ENCODE data around the gene LRMDA.

LRMDA gene

DNA sequence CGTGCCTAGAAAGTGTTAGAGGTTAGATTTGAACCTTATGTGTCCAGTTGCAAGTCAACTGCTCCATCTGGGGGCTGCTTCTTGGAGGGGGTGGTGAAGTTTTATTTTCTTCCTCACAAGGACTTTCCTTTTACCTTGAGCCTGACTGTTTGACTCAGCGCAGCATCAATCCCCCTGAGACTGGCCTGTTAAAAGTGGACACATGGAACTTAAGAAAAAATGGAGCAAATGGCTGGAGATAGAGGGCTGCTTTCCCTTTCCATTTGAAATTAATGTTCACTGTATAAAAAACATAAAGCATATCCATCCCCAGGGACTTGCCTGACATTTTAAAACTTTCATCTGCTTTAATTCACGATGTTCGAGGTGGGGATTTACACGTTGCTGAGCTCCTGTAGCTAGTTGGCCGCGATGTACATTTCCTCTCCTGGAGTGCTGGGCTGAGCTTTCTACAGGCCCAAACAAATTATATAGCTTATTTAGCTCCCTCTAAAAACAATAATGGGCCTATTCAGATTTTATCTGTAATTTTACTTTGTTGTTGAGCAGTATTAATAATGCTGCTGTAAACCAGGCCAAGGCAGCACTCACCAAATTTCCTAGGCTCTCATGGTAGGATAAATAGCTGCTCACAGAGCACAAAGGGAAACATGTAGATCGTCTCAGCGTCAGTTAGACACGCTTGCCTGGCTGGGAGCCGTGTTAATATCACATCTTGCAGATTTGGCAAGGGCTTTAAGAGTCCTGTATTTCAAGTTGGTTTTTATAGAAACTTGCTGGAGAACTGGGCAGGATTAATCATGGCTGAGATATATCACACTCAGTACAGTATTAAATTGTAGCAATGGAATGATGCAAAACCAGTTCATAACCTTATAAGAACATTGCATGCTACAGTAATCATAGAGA lies 251.5 kb downstream of the LRMDA start:
- DNase-seq, result no peak

DNA sequence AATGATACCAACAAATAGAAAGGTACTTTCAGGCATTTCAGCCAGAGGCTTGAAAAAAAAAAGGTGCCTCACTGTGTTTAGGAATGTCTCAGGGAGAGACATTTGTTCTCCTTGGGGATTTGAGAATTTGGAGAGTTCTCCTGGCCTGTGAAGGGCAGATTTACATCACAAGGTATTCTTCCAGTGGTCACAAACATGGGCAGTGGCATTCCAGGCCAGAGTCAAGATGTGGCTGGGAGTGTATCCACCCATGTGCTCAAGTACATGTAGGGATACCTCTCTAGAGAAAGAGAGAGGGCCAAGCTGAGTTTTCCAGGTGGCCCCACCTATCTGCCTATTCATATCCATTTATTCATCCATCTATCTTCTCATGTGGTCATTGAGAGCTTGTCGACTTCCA lies 253.8 kb downstream of the LRMDA start:
- no peak for DNase-seq

DNA sequence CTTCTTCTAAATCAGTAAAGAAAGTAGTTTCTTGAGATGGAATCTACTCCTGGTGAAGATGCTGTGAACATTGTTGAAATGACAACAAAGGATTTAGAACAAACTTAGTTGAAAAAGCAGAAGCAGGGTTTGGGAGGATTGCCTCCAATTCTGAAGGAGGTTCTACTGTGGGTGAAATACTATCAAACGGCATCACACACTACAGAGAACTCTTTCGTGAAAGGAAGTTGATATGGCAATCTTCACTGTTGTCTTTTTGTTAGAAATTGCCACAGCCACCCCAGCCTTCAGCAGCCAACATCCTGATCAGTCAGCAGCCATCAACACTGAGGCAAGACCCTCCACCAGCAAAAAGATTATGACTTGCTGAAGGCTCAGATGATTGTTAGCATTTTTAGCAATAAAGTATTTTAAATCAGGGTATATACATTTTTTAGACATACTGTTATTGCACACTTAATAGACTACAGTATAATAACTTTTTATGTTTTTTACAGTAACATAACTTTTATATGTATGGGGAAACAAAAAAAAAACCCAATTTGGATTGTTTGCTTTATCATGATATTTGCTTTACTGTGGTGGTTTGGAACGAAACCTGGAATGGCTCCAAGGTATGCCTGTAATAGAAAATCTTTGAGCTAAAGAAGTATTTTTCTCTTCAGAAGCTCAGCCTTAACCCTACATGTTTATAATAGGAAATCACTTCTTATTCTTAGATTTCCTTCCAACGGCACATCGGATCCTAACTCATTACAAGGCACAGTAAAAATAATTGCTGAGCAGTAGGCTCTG lies 257.3 kb downstream of the LRMDA start:
- no peak for DNase-seq

DNA sequence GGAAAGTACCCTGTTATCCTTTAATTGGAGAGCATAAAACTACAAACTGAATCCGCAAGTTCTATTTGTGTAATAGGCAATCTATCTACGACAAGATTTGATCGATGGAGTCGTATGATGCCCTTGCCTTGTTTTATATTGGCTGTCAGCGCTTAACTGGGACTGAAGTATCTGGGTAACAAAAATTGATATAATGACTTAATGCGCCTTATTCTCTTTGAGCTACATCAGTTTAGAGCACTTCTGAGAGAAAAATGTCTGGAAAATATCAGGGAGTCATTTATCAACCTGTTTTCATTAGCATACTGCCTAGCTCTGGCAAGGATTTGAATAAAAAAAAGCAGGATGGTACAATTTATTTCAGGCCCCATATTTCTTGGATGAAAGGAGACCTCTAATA lies 262.1 kb downstream of the LRMDA start:
- no peak for DNase-seq

DNA sequence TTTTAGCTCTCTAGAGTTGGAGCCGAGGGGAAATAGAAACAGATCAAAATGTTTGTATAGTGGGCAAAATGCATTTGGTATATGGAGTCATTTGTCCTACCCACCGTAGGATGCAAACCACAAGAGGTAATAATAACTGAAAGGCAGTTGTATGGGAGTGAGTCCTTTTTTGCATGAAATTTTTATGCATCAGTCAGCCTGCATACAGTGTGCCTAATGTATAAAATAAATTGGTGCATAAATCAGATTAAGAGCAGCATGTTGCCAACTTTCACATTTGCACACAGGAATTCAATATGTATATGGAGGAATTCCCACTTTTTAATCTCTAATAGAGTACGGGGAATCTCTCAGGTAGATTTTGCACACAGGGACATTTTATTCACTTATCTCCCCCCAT lies 262.8 kb downstream of the LRMDA start:
- DNase-seq, result no peak

DNA sequence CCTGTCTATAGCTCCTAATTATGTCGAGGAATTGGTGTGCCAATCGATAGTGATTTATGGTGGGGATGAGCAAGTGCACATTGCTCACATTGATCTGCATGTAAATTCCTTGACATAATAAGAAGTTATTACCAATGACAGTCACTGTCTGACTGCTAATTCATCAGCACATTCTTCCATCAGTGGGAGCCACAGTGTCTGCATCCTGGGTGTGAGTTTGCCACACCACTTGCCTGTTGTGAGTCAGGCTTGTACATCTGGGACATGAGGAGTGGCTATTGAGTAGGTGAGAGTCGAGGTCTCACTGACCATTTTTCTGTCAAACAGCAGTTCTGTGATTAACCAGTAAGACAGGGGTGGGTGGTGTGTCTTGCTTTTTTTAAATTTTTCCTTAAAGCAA lies 263.4 kb downstream of the LRMDA start:
- DNase-seq, result no peak

DNA sequence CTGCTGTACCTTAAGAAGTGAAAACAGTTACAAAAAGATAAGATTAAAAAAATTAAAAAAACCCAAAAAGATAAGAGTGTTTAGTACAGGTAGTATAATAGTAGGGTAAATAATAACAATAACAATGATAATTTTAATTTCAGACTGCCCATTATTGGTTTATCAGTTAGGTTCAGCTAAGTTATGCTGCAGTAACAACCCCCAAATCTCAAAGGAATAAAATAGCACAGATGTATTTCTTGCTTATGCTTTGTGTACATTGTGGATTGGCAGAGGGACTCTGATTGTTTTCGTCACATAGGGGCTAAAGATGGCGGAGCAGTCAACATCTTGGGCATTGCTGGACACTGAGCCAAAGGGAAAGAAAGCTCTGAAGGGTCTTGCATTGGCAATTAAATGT lies 264.6 kb downstream of the LRMDA start:
- DNase-seq, result no peak

DNA sequence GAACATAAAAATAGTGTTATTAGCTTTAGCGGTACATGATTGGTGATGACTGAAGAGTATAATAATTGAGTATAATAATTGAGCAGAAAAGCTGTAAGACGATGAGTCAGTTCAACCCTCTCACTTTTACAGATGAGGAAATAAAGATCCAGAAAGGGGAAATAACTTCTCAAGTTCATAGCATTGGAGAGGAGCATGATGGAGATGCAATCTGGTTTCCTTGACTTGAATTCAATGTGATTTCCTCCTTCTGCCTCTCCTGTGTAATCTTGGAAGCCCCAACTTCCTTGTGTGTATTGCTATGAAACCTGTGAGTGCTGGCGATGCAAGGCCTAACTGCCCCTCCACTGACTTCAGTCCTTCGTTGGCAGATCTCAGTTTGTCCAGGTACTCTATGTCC lies 265.1 kb downstream of the LRMDA start:
- DNase-seq, result no peak

DNA sequence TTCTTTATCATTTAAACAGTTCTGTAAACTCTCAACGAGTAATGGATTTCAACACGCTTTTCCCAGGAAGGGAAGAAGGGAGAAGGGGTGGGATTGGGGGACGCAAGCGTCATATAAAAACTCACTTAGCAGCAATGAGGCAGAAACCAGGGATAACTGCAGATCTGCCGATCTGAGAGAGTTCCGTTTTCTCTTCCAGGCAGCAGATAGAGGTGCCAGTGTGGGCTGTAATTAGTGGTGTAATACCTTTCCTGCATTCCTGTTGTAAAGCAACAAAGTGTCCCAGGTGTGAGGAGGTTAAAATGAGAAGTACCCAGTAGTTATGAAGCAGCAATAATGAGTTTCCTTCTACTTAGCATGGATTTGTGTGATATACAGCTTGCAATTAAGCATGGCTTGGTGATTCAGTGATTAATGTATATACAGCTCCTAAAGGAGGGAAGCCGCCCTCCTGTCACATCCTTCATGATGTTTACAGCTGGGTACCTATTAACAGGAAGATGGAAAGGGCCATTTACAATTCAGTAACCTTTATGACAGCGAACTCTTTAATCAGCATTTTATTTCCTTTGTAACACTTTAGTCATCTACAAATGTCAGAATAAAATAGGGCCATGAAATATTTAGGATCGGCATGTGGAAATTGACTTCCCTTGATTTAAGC lies 271.9 kb downstream of the LRMDA start:
- DNase-seq, result no peak

DNA sequence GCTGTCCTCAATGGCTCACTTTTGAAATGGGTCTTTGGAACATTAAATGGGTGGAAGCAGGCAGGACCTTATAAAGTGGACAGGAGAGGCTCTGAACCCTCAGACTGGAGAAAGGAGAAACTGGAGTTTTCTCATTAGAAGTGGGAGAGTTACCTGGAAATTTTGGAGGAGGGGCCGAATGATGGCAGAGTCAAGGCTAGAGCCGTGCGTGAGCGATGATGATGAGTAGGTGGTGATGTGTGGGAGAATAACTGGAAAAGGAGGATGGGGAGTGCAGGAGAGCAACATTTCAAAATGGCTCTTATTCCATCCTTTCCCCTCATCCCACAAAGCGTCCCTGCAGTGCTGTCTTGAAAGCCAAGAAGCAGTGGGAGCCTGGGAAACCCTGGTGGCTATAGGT lies 274.0 kb downstream of the LRMDA start:
- no peak for DNase-seq

DNA sequence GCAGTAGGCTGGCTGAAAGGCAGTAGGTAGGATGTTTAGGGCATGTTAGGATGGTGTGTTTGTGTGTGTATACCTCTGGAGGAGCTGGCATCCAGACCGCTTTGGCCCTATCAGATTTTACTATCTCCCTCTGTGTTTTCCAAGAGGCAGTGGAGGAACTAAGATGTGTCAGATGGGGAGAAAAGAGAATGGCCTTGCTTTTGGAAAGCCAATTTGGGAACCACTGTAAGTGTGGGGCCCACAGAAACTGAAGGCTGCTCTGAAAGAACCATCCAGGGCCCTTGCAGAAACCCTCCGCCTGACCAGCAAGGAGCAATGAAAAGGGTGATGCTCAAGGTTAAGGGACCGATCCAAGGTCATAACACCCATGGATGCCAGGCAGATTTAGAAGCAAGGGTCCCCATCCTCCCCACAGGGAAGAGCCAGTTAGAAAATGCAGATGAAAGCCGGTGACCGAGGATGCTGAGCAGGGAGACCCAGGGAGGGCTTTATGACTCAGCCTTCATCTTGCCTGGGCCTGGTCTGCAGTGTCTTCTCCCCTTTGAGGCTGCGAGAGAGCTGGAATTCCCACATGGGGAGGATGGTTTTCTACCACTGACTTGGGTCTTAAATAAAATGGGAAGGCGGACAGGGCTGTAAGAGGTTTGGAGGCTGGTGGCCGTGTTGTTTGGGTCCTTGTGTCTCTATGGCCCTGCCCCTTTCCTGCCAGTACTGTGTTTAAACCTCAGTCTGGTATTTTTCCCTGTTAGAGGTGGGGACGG lies 275.8 kb downstream of the LRMDA start:
- DNase-seq, result no peak

DNA sequence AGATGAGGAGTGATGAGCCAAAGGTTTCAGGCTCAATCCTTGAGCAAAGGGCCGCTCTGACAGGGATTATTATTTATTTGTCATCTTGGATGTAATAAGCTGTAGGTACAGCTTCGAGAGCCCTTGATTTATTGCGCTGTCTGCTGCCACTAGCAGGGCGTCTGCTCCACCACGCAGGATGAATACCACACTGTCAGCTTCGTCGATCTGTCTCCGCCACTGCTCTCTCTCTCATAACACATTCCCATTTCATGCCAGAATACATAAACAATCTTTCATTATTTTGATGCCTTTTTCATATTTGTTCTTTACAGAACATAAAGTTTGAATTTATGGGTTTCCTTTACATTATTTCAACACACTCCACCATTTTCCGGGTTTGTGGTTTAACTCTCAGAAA lies 276.6 kb downstream of the LRMDA start:
- no peak for DNase-seq

DNA sequence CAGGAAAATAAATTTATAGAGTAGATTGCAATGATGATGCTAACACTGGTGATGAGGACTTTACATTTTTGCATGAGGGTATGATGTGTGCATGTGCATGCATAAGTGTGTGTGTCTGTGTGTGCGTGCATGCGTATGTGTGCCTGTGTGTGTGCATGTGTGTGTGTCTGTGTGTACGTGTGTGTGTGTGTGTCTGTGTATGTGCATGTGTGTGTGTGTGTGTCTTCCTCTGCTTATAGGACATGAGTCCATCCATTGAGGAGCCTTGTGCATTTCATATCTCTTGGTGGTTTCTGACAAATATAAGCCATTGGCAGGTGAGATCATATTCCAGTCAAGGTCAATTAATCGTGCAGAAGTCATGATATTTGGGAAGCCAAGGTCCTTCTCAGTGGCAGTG lies 277.8 kb downstream of the LRMDA start:
- no peak for DNase-seq

DNA sequence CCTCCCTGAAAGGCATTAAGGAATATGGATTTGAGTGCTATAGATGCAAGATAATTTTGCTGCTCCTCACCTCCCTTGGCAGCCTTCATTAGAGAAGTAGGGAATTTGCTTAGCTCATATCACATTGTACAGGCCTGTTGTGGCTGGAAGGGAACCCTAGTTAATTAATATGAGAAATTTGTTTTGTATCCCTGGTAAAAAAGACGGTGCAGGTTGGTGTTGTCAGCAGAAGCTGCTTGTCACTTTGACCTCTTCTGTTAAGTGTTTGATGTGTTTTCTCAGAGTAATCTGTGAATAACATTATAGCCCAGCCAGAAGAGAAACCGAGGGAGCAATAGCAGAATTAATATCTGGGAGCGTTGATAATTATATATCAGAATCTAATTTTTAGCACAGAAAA lies 278.4 kb downstream of the LRMDA start:
- DNase-seq, result no peak

DNA sequence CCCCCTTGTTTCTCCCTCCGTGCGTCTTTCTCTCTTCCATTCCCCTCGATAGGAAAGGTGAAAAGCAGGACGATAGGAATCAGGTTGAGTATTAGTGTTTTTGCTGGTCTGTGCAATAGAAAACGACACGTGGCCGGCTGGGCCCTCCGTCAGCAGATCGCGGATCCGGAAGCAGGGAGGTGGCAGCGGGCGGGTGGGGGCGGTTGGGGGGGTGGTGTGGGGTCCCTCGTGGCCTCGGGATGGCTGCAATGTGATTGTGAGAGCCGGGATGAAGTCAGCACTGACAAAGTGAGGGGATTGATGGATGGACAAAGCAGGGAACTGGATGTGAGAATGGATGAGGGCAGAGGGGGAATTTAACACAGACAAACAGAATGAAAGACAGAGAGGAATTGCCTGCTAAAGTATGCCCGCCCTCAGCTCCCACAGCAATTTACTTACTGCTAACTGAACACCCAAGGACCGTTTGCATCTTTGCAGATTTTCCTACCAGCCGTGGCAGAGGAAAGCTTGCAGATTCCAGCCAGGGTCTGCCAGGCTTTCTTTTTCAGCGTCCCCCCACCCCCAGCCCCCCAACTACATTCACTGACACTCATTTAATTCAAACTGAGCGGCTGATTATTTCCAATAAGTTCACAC lies 280.9 kb downstream of the LRMDA start:
- DNase-seq, result no peak

DNA sequence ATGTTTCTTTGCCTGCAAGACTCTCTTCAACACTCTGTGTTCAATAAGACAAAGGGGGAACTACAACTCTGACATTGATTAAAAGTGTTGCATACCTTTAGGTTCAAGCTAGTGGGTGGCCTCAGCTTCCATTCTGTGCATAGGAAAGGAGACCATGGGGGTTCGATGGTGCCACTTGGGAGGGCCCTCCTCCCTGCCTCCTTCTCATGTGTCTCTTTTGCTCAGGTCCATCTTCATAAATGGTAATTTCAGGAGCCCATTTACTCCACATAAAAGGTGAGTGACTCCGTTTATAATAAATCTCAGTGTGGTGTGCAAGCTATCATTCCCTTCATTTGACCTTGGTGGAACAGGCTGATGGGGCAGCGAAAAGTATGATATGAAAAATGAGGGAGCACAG lies 285.1 kb downstream of the LRMDA start:
- no peak for DNase-seq

DNA sequence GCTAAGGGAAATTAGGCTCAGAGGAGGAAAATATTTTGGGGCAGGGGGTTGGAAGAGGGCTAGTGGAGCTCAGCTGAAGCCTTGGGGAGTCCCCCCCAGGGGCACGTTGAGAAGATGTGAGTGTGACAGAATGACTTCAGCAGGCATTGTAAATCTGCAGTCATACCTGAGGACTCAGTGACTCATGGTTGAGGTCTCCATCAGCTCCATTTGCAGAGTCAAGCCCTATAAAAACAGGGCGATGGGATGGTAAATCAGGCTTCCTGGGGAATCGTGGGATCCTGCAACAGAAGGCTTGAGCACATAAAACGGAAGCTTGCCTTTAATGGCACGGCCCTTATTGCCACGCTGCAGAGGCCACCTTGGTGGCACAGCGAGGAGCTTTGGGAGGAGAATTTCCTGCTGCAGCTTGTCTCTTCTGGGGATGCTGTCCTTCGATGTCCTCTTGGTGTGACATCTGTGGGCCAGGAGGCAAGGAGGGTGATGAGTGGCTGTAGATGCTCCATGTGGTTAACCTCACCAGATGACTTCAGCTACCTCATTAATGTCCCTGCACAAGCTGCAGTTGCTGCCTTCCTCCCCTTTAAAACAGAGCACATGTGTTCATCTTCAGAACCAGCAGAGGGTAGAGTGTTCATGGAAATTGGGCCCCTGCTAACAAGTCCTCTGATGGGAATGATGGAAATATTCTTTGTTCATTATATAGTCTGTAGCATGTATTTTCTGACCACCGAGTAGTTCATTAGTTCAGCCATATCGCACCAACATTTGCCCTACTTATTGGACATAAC lies 285.9 kb downstream of the LRMDA start:
- no peak for DNase-seq

DNA sequence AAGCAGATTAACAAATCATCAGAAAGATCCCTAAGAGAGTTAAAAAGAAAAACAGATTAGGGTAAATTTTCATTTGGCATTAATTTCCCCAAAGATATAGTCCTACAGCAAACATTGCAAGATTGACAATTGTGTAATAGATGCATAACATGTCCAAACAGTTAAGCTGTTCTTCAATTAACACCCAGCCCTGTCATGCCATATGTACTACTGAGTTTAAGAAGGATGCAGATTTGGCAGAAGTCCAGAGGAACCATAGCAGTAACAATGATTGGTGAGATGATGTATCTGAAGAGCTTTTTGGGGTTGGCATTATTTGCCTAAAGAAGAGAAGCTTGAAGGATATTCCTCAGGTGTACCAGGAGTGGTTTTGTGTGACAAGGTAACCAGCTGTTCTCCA lies 287.6 kb downstream of the LRMDA start:
- no peak for DNase-seq

DNA sequence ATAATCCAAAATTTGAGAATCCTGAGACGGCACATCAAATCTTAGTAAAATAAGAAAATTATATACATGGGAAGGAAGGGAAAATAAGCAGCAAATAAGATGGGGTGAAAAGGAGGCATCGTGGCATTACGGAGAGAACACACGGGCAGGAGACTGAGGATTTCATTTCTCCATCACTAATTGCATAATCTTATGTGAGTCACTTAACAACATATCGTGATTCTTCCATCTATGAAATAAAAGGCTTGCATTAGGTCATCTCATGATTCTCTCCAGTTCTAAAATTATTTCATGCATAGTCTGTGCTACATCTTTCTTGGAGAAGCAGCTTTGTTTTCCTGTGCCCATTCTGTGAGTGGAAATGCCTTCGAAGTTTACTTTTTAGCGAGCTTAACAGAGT lies 288.7 kb downstream of the LRMDA start:
- DNase-seq, result no peak

DNA sequence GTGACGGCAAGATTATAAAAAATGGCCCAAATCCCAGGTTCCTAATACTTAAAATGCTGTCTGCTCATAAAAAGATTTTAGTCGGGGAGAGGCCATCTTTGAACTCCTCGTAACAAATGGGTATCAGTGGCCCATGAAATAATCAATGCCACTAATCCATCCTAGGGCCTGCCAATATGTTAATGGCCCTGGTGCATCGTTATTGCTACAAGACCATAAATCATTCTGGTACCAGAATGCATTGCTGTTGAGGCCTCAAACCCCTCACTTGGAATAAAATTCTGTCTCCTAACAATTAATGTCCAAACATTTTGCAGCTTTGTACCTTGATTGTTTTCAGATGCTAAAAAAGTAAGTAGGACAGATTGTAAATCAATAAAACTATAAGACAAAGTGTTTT lies 290.6 kb downstream of the LRMDA start:
- DNase-seq, result no peak

DNA sequence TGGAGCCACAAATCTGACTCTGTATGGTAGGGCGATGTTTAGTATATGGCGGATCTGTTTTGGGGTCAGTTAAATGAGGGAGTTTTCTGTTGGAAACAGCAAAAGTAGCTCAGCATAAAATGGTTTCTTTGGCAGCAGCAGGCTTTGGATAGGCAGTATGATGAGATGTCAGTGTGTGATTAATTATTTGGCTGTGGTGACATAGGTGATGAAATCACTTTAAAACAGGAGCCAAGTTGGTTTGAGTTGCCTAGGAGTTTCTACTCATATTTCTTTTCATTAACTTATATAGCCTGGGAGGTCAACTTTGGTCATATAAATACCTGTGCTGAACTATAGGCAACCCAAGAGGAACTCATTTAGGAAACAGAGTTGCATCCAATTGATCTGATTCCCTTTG lies 291.2 kb downstream of the LRMDA start:
- no peak for DNase-seq

Measured in NCI-H1048 (cell line).